ENCODE measurements around the gene SH3BP2.

SH3BP2 gene

GRCh38 chr4:2796849-2797544, 4.1 kb downstream of the SH3BP2 start:
- Histone ChIP-seq H3K4me3 (ENCODE audit: low read depth, low read length) (no peak overlapping the region), H3K27me3 (ENCODE audit: insufficient read depth, low read depth, severe bottlenecking) (no peaks in the 10 kb centered on the region), H3K27ac (no peak overlapping the region; the same call in 1 of the 2 replicates), H3K36me3 (peaks cover 3% of the 10 kb centered on the region), H3K9me3 (ENCODE audit: severe bottlenecking) (no peaks in the 10 kb centered on the region)
- DNase-seq: peak; percentile 5
- no peak for TF ChIP-seq CTCF (IDR thresholded peaks at IDR 0.05; ENCODE audit: low read depth, low read length)

- peak; percentile 5 for DNase-seq
- H3K9me3 ChIP-seq (ENCODE audit: severe bottlenecking): no peaks in the 10 kb centered on the region
- no peak for TF ChIP-seq CTCF (IDR thresholded peaks at IDR 0.05; ENCODE audit: low read depth, low read length)
- peaks cover 3% of the 10 kb centered on the region for H3K36me3 ChIP-seq
- peak overlapping the region; percentile 16; the same call in 1 of the 2 replicates for H3K27ac ChIP-seq
- H3K4me3 ChIP-seq (ENCODE audit: low read depth, low read length): no peak overlapping the region
- H3K27me3 ChIP-seq (ENCODE audit: insufficient read depth, low read depth, severe bottlenecking): no peaks in the 10 kb centered on the region
Observed at GRCh38 chr4:2797545-2798305, 4.8 kb downstream of the SH3BP2 start.

GRCh38 chr4:2798399-2799223, 5.7 kb downstream of the SH3BP2 start:
- no peaks in the 10 kb centered on the region for H3K9me3 ChIP-seq (ENCODE audit: severe bottlenecking)
- DNase-seq: peak; percentile 23
- H3K27me3 ChIP-seq (ENCODE audit: insufficient read depth, low read depth, severe bottlenecking): no peaks in the 10 kb centered on the region
- peaks cover 3% of the 10 kb centered on the region for H3K36me3 ChIP-seq
- no peak overlapping the region for H3K4me3 ChIP-seq (ENCODE audit: low read depth, low read length)
- H3K27ac ChIP-seq: peak overlapping the region; percentile 16; the same call in 1 of the 2 replicates
- no peak for TF ChIP-seq CTCF (IDR thresholded peaks at IDR 0.05; ENCODE audit: low read depth, low read length)

GRCh38 chr4:2799224-2799911, 6.5 kb downstream of the SH3BP2 start:
- TF ChIP-seq CTCF (IDR thresholded peaks at IDR 0.05; ENCODE audit: low read depth, low read length): no peak
- Histone ChIP-seq H3K9me3 (ENCODE audit: severe bottlenecking) (no peaks in the 10 kb centered on the region), H3K27me3 (ENCODE audit: insufficient read depth, low read depth, severe bottlenecking) (no peaks in the 10 kb centered on the region), H3K4me3 (ENCODE audit: low read depth, low read length) (no peak overlapping the region), H3K27ac (peak overlapping the region; percentile 21; the same call in 1 of the 2 replicates), H3K36me3 (peaks cover 3% of the 10 kb centered on the region)
- DNase-seq: peak; percentile 6

GRCh38 chr4:2799971-2800690, 7.2 kb downstream of the SH3BP2 start:
- H3K27ac ChIP-seq: peak overlapping the region; percentile 83
- DNase-seq: no peak
- no peak overlapping the region for H3K4me3 ChIP-seq (ENCODE audit: low read depth, low read length)
- 0 out of 2 replicates have a peak, but pooled peaks have one; percentile 24 for TF ChIP-seq CTCF (IDR thresholded peaks at IDR 0.05; ENCODE audit: low read depth, low read length)
- H3K36me3 ChIP-seq: peaks cover 3% of the 10 kb centered on the region
- no peaks in the 10 kb centered on the region for H3K27me3 ChIP-seq (ENCODE audit: insufficient read depth, low read depth, severe bottlenecking)
- H3K9me3 ChIP-seq (ENCODE audit: severe bottlenecking): no peaks in the 10 kb centered on the region

Measured in WERI-Rb-1 (cell line).